ENCODE data around the gene COQ9.
"Not testable (repeated sequence)": the region's sequence is repeated elsewhere in the genome, so short reads cannot be mapped to it uniquely, and the experiment has no call there.

COQ9 gene

DNA sequence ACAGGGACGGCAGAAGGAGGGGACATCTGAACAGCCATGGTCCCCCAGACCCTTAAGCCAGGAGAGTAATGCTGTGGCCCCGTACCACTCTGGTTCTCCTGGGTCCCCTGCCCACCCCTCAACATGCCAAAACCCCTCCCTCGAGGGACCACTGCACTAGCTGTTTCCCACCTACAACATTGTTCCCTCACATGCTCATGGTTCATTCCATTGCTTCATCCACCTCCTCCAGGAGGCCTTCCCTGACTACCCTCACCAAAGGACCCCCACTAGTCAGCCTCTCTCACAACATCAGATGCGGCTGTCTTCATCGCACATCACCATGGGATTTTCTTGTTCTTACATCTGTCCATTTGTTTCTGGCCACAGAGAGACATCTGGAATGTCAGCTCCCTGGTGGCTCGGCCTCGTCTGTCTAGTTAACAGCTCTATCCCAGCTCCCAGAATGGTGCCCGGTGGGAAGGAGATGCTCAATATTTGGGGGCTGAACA lies 37.3 kb downstream of the COQ9 start:
- Histone ChIP-seq H3K9me3 (ENCODE audit: control insufficient read depth in 2 of 2, low read length in 2 of 2) (no peaks in the 10 kb centered on the region), H3K4me3 (ENCODE audit: low read length in 2 of 2) (peak overlapping the region in 1 of 2 donors; percentile 85), H3K27ac (ENCODE audit: low read depth in 2 of 2, low read length in 2 of 2) (peak overlapping the region in 1 of 2 donors; percentile 84), H3K36me3 (ENCODE audit: control insufficient read depth in 2 of 2, insufficient read depth in 2 of 2, low read length in 2 of 2) (no peaks in the 10 kb centered on the region), H3K27me3 (ENCODE audit: control insufficient read depth in 2 of 2, insufficient read depth in 2 of 2, low read length in 2 of 2) (no peaks in the 10 kb centered on the region), H3K9ac (ENCODE audit: low read depth in 1 of 2, low read length in 2 of 2) (peak overlapping the region in 1 of 2 donors; percentile 77), H3K4me1 (ENCODE audit: control insufficient read depth in 2 of 2, insufficient read depth in 2 of 2, low read length in 2 of 2) (peaks cover 24 to 33% of the 10 kb centered on the region in 2 donors)

- Histone ChIP-seq H3K27me3 (ENCODE audit: control insufficient read depth in 2 of 2, insufficient read depth in 2 of 2, low read length in 2 of 2) (no peaks in the 10 kb centered on the region), H3K36me3 (ENCODE audit: control insufficient read depth in 2 of 2, insufficient read depth in 2 of 2, low read length in 2 of 2) (no peaks in the 10 kb centered on the region), H3K27ac (ENCODE audit: low read depth in 2 of 2, low read length in 2 of 2) (peak overlapping the region; percentile 77 to 84), H3K4me3 (ENCODE audit: low read length in 2 of 2) (peak overlapping the region; percentile 66 to 85), H3K9me3 (ENCODE audit: control insufficient read depth in 2 of 2, low read length in 2 of 2) (no peaks in the 10 kb centered on the region), H3K4me1 (ENCODE audit: control insufficient read depth in 2 of 2, insufficient read depth in 2 of 2, low read length in 2 of 2) (peaks cover 20 to 28% of the 10 kb centered on the region in 2 donors), H3K9ac (ENCODE audit: low read depth in 1 of 2, low read length in 2 of 2) (peak overlapping the region; percentile 77 to 84)
Measured at GRCh38 chr16:57485091-57485915, 38.0 kb downstream of the COQ9 start.

GRCh38 chr16:57485916-57486857 lies 38.9 kb downstream of the COQ9 start, which contains the start of gene DOK4:
Gene DOK4 (minus strand): TSS chr16:57486493. CDS start chr16:57479507, 6,986 bp downstream.
- Histone ChIP-seq H3K36me3 (ENCODE audit: control insufficient read depth in 2 of 2, insufficient read depth in 2 of 2, low read length in 2 of 2) (no peaks in the 10 kb centered on the region), H3K4me1 (ENCODE audit: control insufficient read depth in 2 of 2, insufficient read depth in 2 of 2, low read length in 2 of 2) (peaks cover 13 to 21% of the 10 kb centered on the region in 2 donors), H3K27me3 (ENCODE audit: control insufficient read depth in 2 of 2, insufficient read depth in 2 of 2, low read length in 2 of 2) (no peaks in the 10 kb centered on the region), H3K4me3 (ENCODE audit: low read length in 2 of 2) (peak within 1 kb of the TSS; percentile 66 to 85), H3K27ac (ENCODE audit: low read depth in 2 of 2, low read length in 2 of 2) (peak within 1 kb of the TSS; percentile 77 to 84), H3K9ac (ENCODE audit: low read depth in 1 of 2, low read length in 2 of 2) (peak within 1 kb of the TSS; percentile 77 to 84), H3K9me3 (ENCODE audit: control insufficient read depth in 2 of 2, low read length in 2 of 2) (no peaks in the 10 kb centered on the region)

DNA sequence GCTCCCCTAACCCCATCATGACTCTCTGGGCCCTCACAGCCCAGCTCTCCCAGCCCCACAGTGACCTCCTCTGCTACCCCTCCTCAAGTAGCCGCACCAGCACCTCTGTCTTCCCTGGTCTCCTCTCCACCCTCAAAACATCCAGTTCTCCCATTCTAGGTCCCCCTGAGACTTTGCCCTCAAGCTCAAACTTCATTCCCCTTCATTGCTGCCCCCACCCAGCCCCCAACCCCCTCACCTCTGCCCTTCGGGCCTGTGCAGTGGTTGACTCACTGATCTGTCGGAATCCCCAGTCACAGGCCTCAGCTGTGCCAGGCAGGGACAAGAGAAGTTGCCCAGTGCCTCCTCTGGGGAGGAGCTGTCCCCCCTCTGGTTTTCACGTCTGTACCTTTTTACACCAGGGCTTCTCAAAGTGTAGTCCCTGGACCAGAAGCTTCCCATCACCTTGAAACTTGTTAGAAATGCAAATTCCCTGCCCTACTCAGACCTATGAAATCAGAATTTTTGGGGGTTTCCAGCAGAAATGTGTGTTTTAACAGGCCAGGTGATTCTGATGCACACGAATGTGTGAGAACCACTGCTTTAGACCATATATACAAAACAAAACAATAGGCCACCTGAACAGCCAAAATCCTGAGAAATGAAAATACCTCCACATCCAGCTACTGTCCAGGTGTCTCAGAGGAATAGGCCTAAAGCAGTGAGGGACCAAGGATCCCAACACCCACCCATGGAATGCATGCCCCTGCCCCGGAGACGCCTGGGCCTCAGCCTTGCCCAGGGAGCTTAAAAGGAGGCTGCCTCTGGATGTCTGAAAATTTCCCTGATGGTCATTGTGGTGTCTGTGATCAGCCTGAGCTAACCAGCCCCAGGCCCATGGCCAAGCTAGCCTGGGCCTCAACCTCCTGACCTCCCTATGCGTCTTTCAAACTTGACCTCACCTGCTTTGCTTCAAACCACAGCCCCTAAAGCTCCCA lies 39.9 kb downstream of the COQ9 start:
- Histone ChIP-seq H3K4me3 (ENCODE audit: low read length in 2 of 2) (peak overlapping the region; percentile 55 to 61), H3K9me3 (ENCODE audit: control insufficient read depth in 2 of 2, low read length in 2 of 2) (no peaks in the 10 kb centered on the region), H3K36me3 (ENCODE audit: control insufficient read depth in 2 of 2, insufficient read depth in 2 of 2, low read length in 2 of 2) (no peaks in the 10 kb centered on the region), H3K4me1 (ENCODE audit: control insufficient read depth in 2 of 2, insufficient read depth in 2 of 2, low read length in 2 of 2) (peaks cover 13 to 21% of the 10 kb centered on the region in 2 donors), H3K9ac (ENCODE audit: low read depth in 1 of 2, low read length in 2 of 2) (peak overlapping the region in 1 of 2 donors; percentile 36), H3K27ac (ENCODE audit: low read depth in 2 of 2, low read length in 2 of 2) (no peak overlapping the region), H3K27me3 (ENCODE audit: control insufficient read depth in 2 of 2, insufficient read depth in 2 of 2, low read length in 2 of 2) (no peaks in the 10 kb centered on the region)

DNA sequence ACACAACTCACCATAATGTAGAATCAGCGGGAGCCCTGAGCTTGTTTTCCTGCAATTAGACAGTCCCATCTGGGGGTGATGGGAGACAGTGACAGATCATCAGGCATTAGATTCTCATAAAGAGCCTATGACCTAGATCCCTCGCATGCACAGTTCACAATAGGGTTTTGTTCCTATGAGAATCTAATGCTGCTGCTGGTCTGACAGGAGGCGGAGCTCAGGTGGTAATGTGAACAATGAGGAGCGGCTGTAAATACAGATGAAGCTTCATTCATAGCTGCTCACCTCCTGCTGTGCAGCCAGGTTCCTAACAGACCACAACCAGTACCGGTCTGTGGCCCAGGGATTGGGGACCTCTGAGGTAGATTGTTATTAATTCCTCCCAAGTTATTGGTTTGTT lies 42.0 kb downstream of the COQ9 start:
- H3K4me1 ChIP-seq (ENCODE audit: control insufficient read depth in 2 of 2, insufficient read depth in 2 of 2, low read length in 2 of 2) = peaks cover 12 to 21% of the 10 kb centered on the region in 2 donors
- no peak overlapping the region for H3K4me3 ChIP-seq (ENCODE audit: low read length in 2 of 2)
- H3K9me3 ChIP-seq (ENCODE audit: control insufficient read depth in 2 of 2, low read length in 2 of 2) = no peaks in the 10 kb centered on the region
- no peaks in the 10 kb centered on the region for H3K36me3 ChIP-seq (ENCODE audit: control insufficient read depth in 2 of 2, insufficient read depth in 2 of 2, low read length in 2 of 2)
- H3K9ac ChIP-seq (ENCODE audit: low read depth in 1 of 2, low read length in 2 of 2) = no peak overlapping the region
- H3K27ac ChIP-seq (ENCODE audit: low read depth in 2 of 2, low read length in 2 of 2) = no peak overlapping the region
- no peaks in the 10 kb centered on the region for H3K27me3 ChIP-seq (ENCODE audit: control insufficient read depth in 2 of 2, insufficient read depth in 2 of 2, low read length in 2 of 2)

DNA sequence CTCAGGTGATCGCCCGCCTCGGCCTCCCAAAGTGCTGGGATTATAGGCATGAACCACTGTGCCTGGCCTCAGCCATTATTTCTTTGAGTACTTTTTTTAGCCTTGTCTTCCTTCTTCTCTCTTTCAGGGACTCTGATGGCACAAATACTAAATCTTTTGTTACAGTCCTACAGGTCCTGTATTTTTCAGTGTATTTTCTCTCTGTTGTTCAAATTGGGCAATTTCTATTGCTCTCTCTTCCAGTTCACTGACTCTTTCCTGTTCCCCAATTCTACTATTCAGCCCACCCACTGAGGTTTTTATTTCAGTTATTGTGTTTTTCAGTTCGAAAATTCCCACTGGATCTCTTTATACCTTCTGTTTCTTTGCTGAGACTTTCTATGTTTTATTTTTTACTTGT lies 46.5 kb downstream of the COQ9 start:
- Histone ChIP-seq H3K36me3 (ENCODE audit: control insufficient read depth in 2 of 2, insufficient read depth in 2 of 2, low read length in 2 of 2) (no peaks in the 10 kb centered on the region), H3K9me3 (ENCODE audit: control insufficient read depth in 2 of 2, low read length in 2 of 2) (no peaks in the 10 kb centered on the region), H3K4me1 (ENCODE audit: control insufficient read depth in 2 of 2, insufficient read depth in 2 of 2, low read length in 2 of 2) (no peaks in the 10 kb centered on the region), H3K27me3 (ENCODE audit: control insufficient read depth in 2 of 2, insufficient read depth in 2 of 2, low read length in 2 of 2) (no peaks in the 10 kb centered on the region), H3K27ac (ENCODE audit: low read depth in 2 of 2, low read length in 2 of 2) (no peak overlapping the region), H3K9ac (ENCODE audit: low read depth in 1 of 2, low read length in 2 of 2) (no peak overlapping the region), H3K4me3 (ENCODE audit: low read length in 2 of 2) (no peak overlapping the region)

- H3K9me3 ChIP-seq (ENCODE audit: control insufficient read depth in 2 of 2, low read length in 2 of 2) = no peaks in the 10 kb centered on the region
- no peaks in the 10 kb centered on the region for H3K36me3 ChIP-seq (ENCODE audit: control insufficient read depth in 2 of 2, insufficient read depth in 2 of 2, low read length in 2 of 2)
- no peak overlapping the region for H3K4me3 ChIP-seq (ENCODE audit: low read length in 2 of 2)
- no peak overlapping the region for H3K9ac ChIP-seq (ENCODE audit: low read depth in 1 of 2, low read length in 2 of 2)
- no peak overlapping the region for H3K27ac ChIP-seq (ENCODE audit: low read depth in 2 of 2, low read length in 2 of 2)
- no peaks in the 10 kb centered on the region for H3K27me3 ChIP-seq (ENCODE audit: control insufficient read depth in 2 of 2, insufficient read depth in 2 of 2, low read length in 2 of 2)
- no peaks in the 10 kb centered on the region for H3K4me1 ChIP-seq (ENCODE audit: control insufficient read depth in 2 of 2, insufficient read depth in 2 of 2, low read length in 2 of 2)
Measured at GRCh38 chr16:57497121-57497520, 49.8 kb downstream of the COQ9 start.

GRCh38 chr16:57498031-57498430 lies 50.8 kb downstream of the COQ9 start:
- Histone ChIP-seq H3K36me3 (ENCODE audit: control insufficient read depth in 2 of 2, insufficient read depth in 2 of 2, low read length in 2 of 2) (no peaks in the 10 kb centered on the region), H3K4me3 (ENCODE audit: low read length in 2 of 2) (no peak overlapping the region), H3K4me1 (ENCODE audit: control insufficient read depth in 2 of 2, insufficient read depth in 2 of 2, low read length in 2 of 2) (no peaks in the 10 kb centered on the region), H3K9ac (ENCODE audit: low read depth in 1 of 2, low read length in 2 of 2) (no peak overlapping the region), H3K27me3 (ENCODE audit: control insufficient read depth in 2 of 2, insufficient read depth in 2 of 2, low read length in 2 of 2) (no peaks in the 10 kb centered on the region), H3K27ac (ENCODE audit: low read depth in 2 of 2, low read length in 2 of 2) (no peak overlapping the region), H3K9me3 (ENCODE audit: control insufficient read depth in 2 of 2, low read length in 2 of 2) (no peaks in the 10 kb centered on the region)

DNA sequence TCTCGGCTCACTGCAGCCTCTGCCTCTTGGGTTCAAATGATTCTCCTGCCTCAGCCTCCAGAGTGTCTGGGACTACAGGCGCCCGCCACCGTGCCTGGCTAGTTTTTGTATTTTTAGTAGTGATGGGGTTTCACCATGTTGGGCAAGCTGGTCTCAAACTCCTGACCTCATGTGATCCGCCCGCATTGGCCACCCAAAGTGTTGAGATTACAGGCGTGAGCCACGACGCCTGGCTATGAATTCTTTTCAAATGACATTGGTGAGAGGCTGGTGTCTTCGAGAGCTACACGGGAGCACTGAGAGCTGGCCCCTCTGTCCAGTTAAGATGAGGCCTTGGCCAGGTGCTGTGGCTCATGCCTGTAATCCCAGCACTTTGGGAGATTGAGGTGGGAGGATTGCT lies 52.7 kb downstream of the COQ9 start:
- H3K4me3 ChIP-seq (ENCODE audit: low read length in 2 of 2); H3K9ac ChIP-seq (ENCODE audit: low read depth in 1 of 2, low read length in 2 of 2); H3K27ac ChIP-seq (ENCODE audit: low read depth in 2 of 2, low read length in 2 of 2); H3K27me3 ChIP-seq (ENCODE audit: control insufficient read depth in 2 of 2, insufficient read depth in 2 of 2, low read length in 2 of 2); H3K9me3 ChIP-seq (ENCODE audit: control insufficient read depth in 2 of 2, low read length in 2 of 2); H3K36me3 ChIP-seq (ENCODE audit: control insufficient read depth in 2 of 2, insufficient read depth in 2 of 2, low read length in 2 of 2); H3K4me1 ChIP-seq (ENCODE audit: control insufficient read depth in 2 of 2, insufficient read depth in 2 of 2, low read length in 2 of 2): not testable (repeated sequence)

Measured in mucosa of rectum (tissue), 2 donors.